K562 (cell line): ENCODE measurements around the gene ECI1. TPM values are rescaled to one million over a fixed set of nuclear protein-coding genes. Genes with fewer than 3 reads are reported as not detected.

Experiments used
- CBX1 ChIP-seq: sonication (generic); IDR thresholded peaks from 2 replicates; pipeline ENCODE4 v1.6.1; 2016; ENCODE audit warnings: antibody characterized with exemption, low read depth, mild to moderate bottlenecking
- CBX3 ChIP-seq, 2 experiments: IDR thresholded peaks; 1 replicate in 1 of 2; 2 replicates in 1 of 2; pipeline ENCODE4 v1.6.1; 2012; ENCODE audit warnings: inconsistent platforms in 2 of 2, low read length in 2 of 2, borderline replicate concordance in 1 of 2, control low read depth in 1 of 2
- HNRNPK ChIP-seq: fragments of 200-400 bp; formaldehyde crosslinking; IDR thresholded peaks from one replicate; pipeline ENCODE4 v1.6.1; 2018; ENCODE audit warnings: mild to moderate bottlenecking, low read depth, low read length; ENCODE audit not compliant: poor library complexity, severe bottlenecking
- ILF3 ChIP-seq: fragments of 450-650 bp; IDR thresholded peaks from 2 replicates; pipeline ENCODE4 v1.6.1; 2018; ENCODE audit warnings: antibody characterized with exemption, mild to moderate bottlenecking, moderate library complexity, borderline replicate concordance
- KDM5B ChIP-seq: fragments of 200-600 bp; sonication (generic); IDR thresholded peaks from 2 replicates; pipeline ENCODE4 v1.6.1; 2012; ENCODE audit warnings: low read depth, mild to moderate bottlenecking, moderate library complexity, low read length, control low read depth, inconsistent platforms; ENCODE audit not compliant: insufficient replicate concordance
- MAX ChIP-seq: sonication (generic); formaldehyde crosslinking; IDR thresholded peaks from 2 replicates; pipeline ENCODE4 v1.9.0; 2022; ENCODE audit warnings: mild to moderate bottlenecking, missing genetic modification reagents
- NEUROD1 ChIP-seq: fragments of 150-350 bp; IDR thresholded peaks from 2 replicates; pipeline ENCODE4 v1.6.1; 2014; ENCODE audit warnings: borderline replicate concordance, low read length, low read depth; ENCODE audit not compliant: partially characterized antibody
- POLR2G ChIP-seq: fragments of 200-400 bp; formaldehyde crosslinking; IDR thresholded peaks from 2 replicates; pipeline ENCODE4 v1.6.1; 2017; ENCODE audit warnings: low read depth, mild to moderate bottlenecking, antibody characterized with exemption, low read length, moderate library complexity
- SUPT5H ChIP-seq: fragments of 450-650 bp; IDR thresholded peaks from 2 replicates; pipeline ENCODE4 v1.6.1; 2016
- TAF1 ChIP-seq: IDR thresholded peaks from 2 replicates; pipeline ENCODE4 v1.6.1; 2011; ENCODE audit warnings: mild to moderate bottlenecking, low read length, moderate library complexity; ENCODE audit not compliant: insufficient read depth, control insufficient read depth, severe bottlenecking; ENCODE audit errors: extremely low read depth
- U2AF2 ChIP-seq: fragments of 200-400 bp; formaldehyde crosslinking; optimal IDR thresholded peaks from 2 replicates; pipeline ENCODE3; 2017; ENCODE audit warnings: low read depth, mild to moderate bottlenecking, low read length
- VEZF1 ChIP-seq: fragments of 200-800 bp; sonication (Bioruptor generic); IDR thresholded peaks from 2 replicates; pipeline ENCODE4 v1.6.1; 2017; ENCODE audit warnings: missing genetic modification characterization, missing compliant biosample characterization
- ZFX ChIP-seq: sonication (generic); formaldehyde crosslinking; IDR thresholded peaks from 2 replicates; pipeline ENCODE4 v1.8.0; 2022; ENCODE audit warnings: mild to moderate bottlenecking, missing genetic modification reagents, moderate library complexity
- ZNF146 ChIP-seq: IDR thresholded peaks from one replicate; pipeline ENCODE4 v1.6.1; 2018; ENCODE audit warnings: missing compliant biosample characterization; ENCODE audit not compliant: unreplicated experiment
- ZNF407 ChIP-seq: fragments of 450-650 bp; IDR thresholded peaks from 2 replicates; pipeline ENCODE4 v1.6.1; 2016; ENCODE audit warnings: low read depth
- ZNF511 ChIP-seq: sonication (generic); formaldehyde crosslinking; IDR thresholded peaks from 2 replicates; pipeline ENCODE4 v1.8.0; 2022; ENCODE audit warnings: mild to moderate bottlenecking, missing genetic modification reagents
- ZSCAN32 ChIP-seq: fragments of 450-650 bp; formaldehyde crosslinking; IDR thresholded peaks from 2 replicates; pipeline ENCODE4 v1.4.0; 2020; ENCODE audit warnings: mild to moderate bottlenecking, moderate library complexity
- polyA plus RNA-seq, 8 experiments: library from polyadenylated mRNA; depleted of rRNA in 4 of 8; stranded (reverse) in 5 of 8; unstranded in 3 of 8; fragments of >200 nt; fragmentation: Nextera tagmentation in 2 of 8; fragmentation: Illumina TruSeq in 1 of 8; extraction: Ambion mirVana in 2 of 8; extraction: Trizol in 1 of 8; gene quantifications; 2 replicates each; pipeline versions ENCODE4 v1.2.1 to v1.2.3, GENCODE V29; 2011 to 2014; ENCODE audit warnings: inconsistent platforms in 1 of 8, missing spikeins in 1 of 8
- total RNA-seq, 7 experiments: library from RNA; depleted of rRNA in 6 of 7; stranded (reverse); fragments of >200 nt in 6 of 7; fragmentation: Illumina TruSeq in 2 of 7; extraction: Trizol in 2 of 7; gene quantifications; 2 replicates each; pipeline versions ENCODE4 v1.2.1 to v1.2.3, GENCODE V29; 2011 to 2021; ENCODE audit warnings: low replicate concordance in 1 of 7

The ECI1 gene
- total and polyA plus RNA-seq, 9 of the 15 experiments (the other 6 are each of a cell fraction or from before 2014, with no cell fraction given), result 4.7 to 189 (median 54.0) TPM

GRCh38 chr16:2211923-2212347, 39.5 kb downstream of the ECI1 start (continued):
- TF ChIP-seq VEZF1 (CRISPR knock-in tag) (no peak), ZNF511 (CRISPR knock-in tag) (0 out of 2 replicates have a peak, but pooled peaks have one; percentile 31), ILF3 (no peak), POLR2G (peak; percentile 70), SUPT5H (peak; percentile 57), CBX3 (IDR thresholded peaks at IDR 0.05; ENCODE audit: borderline replicate concordance in 1 of 2, low read length in 2 of 2) (no peak), ZNF407 (no peak), NEUROD1 (no peak), U2AF2 (no peak), ZSCAN32 (CRISPR knock-in tag) (no peak), MAX (CRISPR knock-in tag) (no peak; the same call in 1 of the 2 replicates), ZNF146 (no peak), HNRNPK (no peak), ZFX (CRISPR knock-in tag) (0 out of 2 replicates have a peak, but pooled peaks have one; percentile 2), CBX1 (0 out of 2 replicates have a peak, but pooled peaks have one; percentile 19), KDM5B (no peak), TAF1 (no peak)
